ENCODE data around the gene NPTXR. TPM values are rescaled to one million over a fixed set of nuclear protein-coding genes. Genes with fewer than 3 reads are reported as not detected.
A peak's percentile ranks its signal among the peaks of the same experiment; 100 is the strongest.

The NPTXR gene
- total and polyA plus RNA-seq, 2 experiments from 2014 or later: 0.99 to 2.7 TPM

- Histone ChIP-seq H4K20me1 (ENCODE audit: insufficient read depth) (no peaks in the 10 kb centered on the region), H2AFZ (no peak overlapping the region), H3K27ac (no peak overlapping the region), H3K4me3 (no peak overlapping the region), H3K27me3 (replicated peaks; ENCODE audit: insufficient read depth) (no peaks in the 10 kb centered on the region), H3K79me2 (ENCODE audit: insufficient read depth) (no peaks in the 10 kb centered on the region), H3K4me1 (ENCODE audit: insufficient read depth) (0 out of 2 replicates have a peak, but pooled peaks cover 4% of the 10 kb centered on the region), H3K9me3 (ENCODE audit: low read depth) (no peaks in the 10 kb centered on the region), H3F3A (ENCODE audit: insufficient read depth) (no peaks in the 10 kb centered on the region), H3K4me2 (ENCODE audit: unreplicated experiment) (no peak overlapping the region), H3K36me3 (ENCODE audit: low read depth) (no peaks in the 10 kb centered on the region), H3K9ac (no peak overlapping the region), H3K9me2 (ENCODE audit: insufficient read depth) (no peaks in the 10 kb centered on the region)
- TF ChIP-seq EZH2 (IDR thresholded peaks at IDR 0.05; ENCODE audit: insufficient read depth, poor library complexity, severe bottlenecking) (no peak), EZH2phosphoT487 (IDR thresholded peaks at IDR 0.05; ENCODE audit: insufficient read depth, low read depth) (no peak)
- 35 to 41% methylated on average over 14 of the region's 14 CpGs for WGBS, 2 experiments (ENCODE audit: low coverage in 1 of 2, low lambda C conversion rate in 2 of 2, missing lambda C conversion rate in 2 of 2)
- in situ Hi-C loops (cut with MboI): no loop called here
- DNase-seq: no peak
Measured at GRCh38 chr22:38862375-38863329, 18.8 kb upstream of the NPTXR start.

GRCh38 chr22:38861927-38862326, 18.1 kb upstream of the NPTXR start:
- H3K9me3 ChIP-seq (ENCODE audit: low read depth): no peaks in the 10 kb centered on the region
- H3K9me2 ChIP-seq (ENCODE audit: insufficient read depth): no peaks in the 10 kb centered on the region
- no peaks in the 10 kb centered on the region for H3K79me2 ChIP-seq (ENCODE audit: insufficient read depth)
- H3K27ac ChIP-seq: no peak overlapping the region
- no peak overlapping the region for H3K4me3 ChIP-seq
- H3K27me3 ChIP-seq (replicated peaks; ENCODE audit: insufficient read depth): no peaks in the 10 kb centered on the region
- H3K36me3 ChIP-seq (ENCODE audit: low read depth): no peaks in the 10 kb centered on the region
- H3K4me2 ChIP-seq (ENCODE audit: unreplicated experiment): no peak overlapping the region
- no peak overlapping the region for H2AFZ ChIP-seq
- 31 to 34% methylated on average over 12 of the region's 12 CpGs for WGBS, 2 experiments (ENCODE audit: low coverage in 1 of 2, low lambda C conversion rate in 2 of 2, missing lambda C conversion rate in 2 of 2)
- no peak for DNase-seq
- H3K9ac ChIP-seq: no peak overlapping the region
- in situ Hi-C loops (cut with MboI): no loop called here
- no peaks in the 10 kb centered on the region for H4K20me1 ChIP-seq (ENCODE audit: insufficient read depth)
- no peak for TF ChIP-seq EZH2 (IDR thresholded peaks at IDR 0.05; ENCODE audit: insufficient read depth, poor library complexity, severe bottlenecking)
- no peak for TF ChIP-seq EZH2phosphoT487 (IDR thresholded peaks at IDR 0.05; ENCODE audit: insufficient read depth, low read depth)
- 0 out of 2 replicates have a peak, but pooled peaks cover 4% of the 10 kb centered on the region for H3K4me1 ChIP-seq (ENCODE audit: insufficient read depth)
- H3F3A ChIP-seq (ENCODE audit: insufficient read depth): no peaks in the 10 kb centered on the region

- no peak overlapping the region for H3K9ac ChIP-seq
- H3K4me2 ChIP-seq (ENCODE audit: unreplicated experiment): no peak overlapping the region
- no peak overlapping the region for H2AFZ ChIP-seq
- H4K20me1 ChIP-seq (ENCODE audit: insufficient read depth): no peaks in the 10 kb centered on the region
- in situ Hi-C loops (cut with MboI): no loop called here
- 6 to 11% methylated on average over 13 of the region's 13 CpGs for WGBS, 2 experiments (ENCODE audit: low coverage in 1 of 2, low lambda C conversion rate in 2 of 2, missing lambda C conversion rate in 2 of 2)
- H3K9me3 ChIP-seq (ENCODE audit: low read depth): no peaks in the 10 kb centered on the region
- peak; percentile 52 for DNase-seq
- H3K36me3 ChIP-seq (ENCODE audit: low read depth): no peaks in the 10 kb centered on the region
- H3K27me3 ChIP-seq (replicated peaks; ENCODE audit: insufficient read depth): no peaks in the 10 kb centered on the region
- H3K9me2 ChIP-seq (ENCODE audit: insufficient read depth): no peaks in the 10 kb centered on the region
- H3K4me3 ChIP-seq: no peak overlapping the region
- TF ChIP-seq EZH2phosphoT487 (IDR thresholded peaks at IDR 0.05; ENCODE audit: insufficient read depth, low read depth) (no peak), EZH2 (IDR thresholded peaks at IDR 0.05; ENCODE audit: insufficient read depth, poor library complexity, severe bottlenecking) (no peak)
- H3F3A ChIP-seq (ENCODE audit: insufficient read depth): no peaks in the 10 kb centered on the region
- 0 out of 2 replicates have a peak, but pooled peaks cover 4% of the 10 kb centered on the region for H3K4me1 ChIP-seq (ENCODE audit: insufficient read depth)
- no peak overlapping the region for H3K27ac ChIP-seq
- H3K79me2 ChIP-seq (ENCODE audit: insufficient read depth): no peaks in the 10 kb centered on the region
Measured at GRCh38 chr22:38861170-38861876, 17.5 kb upstream of the NPTXR start.

GRCh38 chr22:38860283-38861169, 16.7 kb upstream of the NPTXR start:
- Histone ChIP-seq H3K9me2 (ENCODE audit: insufficient read depth) (no peaks in the 10 kb centered on the region), H3K9me3 (ENCODE audit: low read depth) (no peaks in the 10 kb centered on the region), H2AFZ (no peak overlapping the region), H3K4me2 (ENCODE audit: unreplicated experiment) (no peak overlapping the region), H3K9ac (no peak overlapping the region), H3K27me3 (replicated peaks; ENCODE audit: insufficient read depth) (no peaks in the 10 kb centered on the region), H3K27ac (no peak overlapping the region), H4K20me1 (ENCODE audit: insufficient read depth) (no peaks in the 10 kb centered on the region), H3K4me3 (no peak overlapping the region), H3K79me2 (ENCODE audit: insufficient read depth) (no peaks in the 10 kb centered on the region), H3K4me1 (ENCODE audit: insufficient read depth) (0 out of 2 replicates have a peak, but pooled peaks cover 4% of the 10 kb centered on the region), H3F3A (ENCODE audit: insufficient read depth) (no peaks in the 10 kb centered on the region), H3K36me3 (ENCODE audit: low read depth) (no peaks in the 10 kb centered on the region)
- WGBS, 2 experiments (ENCODE audit: low coverage in 1 of 2, low lambda C conversion rate in 2 of 2, missing lambda C conversion rate in 2 of 2): 41 to 50% methylated on average over 21 to 23 of the region's 23 CpGs
- no peak for DNase-seq
- TF ChIP-seq EZH2 (IDR thresholded peaks at IDR 0.05; ENCODE audit: insufficient read depth, poor library complexity, severe bottlenecking): no peak
- TF ChIP-seq EZH2phosphoT487 (IDR thresholded peaks at IDR 0.05; ENCODE audit: insufficient read depth, low read depth): no peak
- in situ Hi-C loops (cut with MboI): no loop called here

All from GM23248 (cell line).